Measurements from ENCODE around the gene GAGE12E.
"Not testable (repeated sequence)": the region's sequence is repeated elsewhere in the genome, so short reads cannot be mapped to it uniquely, and the experiment has no call there.

Gene GAGE12E

GRCh38 chrX:49589196-49589595, 38.1 kb downstream of the GAGE12E start, which contains the start of gene GAGE2A:
Gene GAGE2A (plus strand): TSS chrX:49589496. CDS start chrX:49590651, 1,155 bp downstream.
- not testable (repeated sequence) for H3K9ac ChIP-seq (ENCODE audit: low read length); H4K20me1 ChIP-seq (ENCODE audit: insufficient read depth, low read length); H3K4me2 ChIP-seq (ENCODE audit: low read depth, low read length)

GRCh38 chrX:49589769-49590478, 38.8 kb downstream of the GAGE12E start:
- H3K9me3 ChIP-seq (replicated peaks; ENCODE audit: insufficient read depth, low read length); H3F3A ChIP-seq (ENCODE audit: insufficient read depth, low read length); DNase-seq; H2AFZ ChIP-seq (ENCODE audit: low read length); H3K36me3 ChIP-seq (replicated peaks; ENCODE audit: insufficient read depth, low read length); H3K4me3 ChIP-seq (ENCODE audit: low read length); H3K4me1 ChIP-seq (ENCODE audit: low read length); H3K4me2 ChIP-seq (ENCODE audit: low read depth, low read length); H3K9ac ChIP-seq (ENCODE audit: low read length); H3K27ac ChIP-seq (ENCODE audit: low read length); H3K27me3 ChIP-seq (replicated peaks; ENCODE audit: insufficient read depth, low read length); H3K79me2 ChIP-seq (ENCODE audit: low read length); H4K20me1 ChIP-seq (ENCODE audit: insufficient read depth, low read length); H3K9me2 ChIP-seq (replicated peaks; ENCODE audit: insufficient read depth, low read length): not testable (repeated sequence)

More at GRCh38 chrX:49589196-49589595, 38.1 kb downstream of the GAGE12E start, which contains the start of gene GAGE2A:
- H3K9me3 ChIP-seq (replicated peaks; ENCODE audit: insufficient read depth, low read length); H3K36me3 ChIP-seq (replicated peaks; ENCODE audit: insufficient read depth, low read length); H3K27me3 ChIP-seq (replicated peaks; ENCODE audit: insufficient read depth, low read length); H3K27ac ChIP-seq (ENCODE audit: low read length); H3F3A ChIP-seq (ENCODE audit: insufficient read depth, low read length); H3K4me1 ChIP-seq (ENCODE audit: low read length); H2AFZ ChIP-seq (ENCODE audit: low read length); H3K4me3 ChIP-seq (ENCODE audit: low read length); H3K79me2 ChIP-seq (ENCODE audit: low read length); H3K9me2 ChIP-seq (replicated peaks; ENCODE audit: insufficient read depth, low read length); DNase-seq: not testable (repeated sequence)

GRCh38 chrX:49590488-49590887, 39.4 kb downstream of the GAGE12E start:
- not testable (repeated sequence) for H3K36me3 ChIP-seq (replicated peaks; ENCODE audit: insufficient read depth, low read length); H3K4me1 ChIP-seq (ENCODE audit: low read length); H3K9me2 ChIP-seq (replicated peaks; ENCODE audit: insufficient read depth, low read length); H3K79me2 ChIP-seq (ENCODE audit: low read length); H3F3A ChIP-seq (ENCODE audit: insufficient read depth, low read length); H3K27me3 ChIP-seq (replicated peaks; ENCODE audit: insufficient read depth, low read length); H3K9ac ChIP-seq (ENCODE audit: low read length); H3K4me3 ChIP-seq (ENCODE audit: low read length); H3K9me3 ChIP-seq (replicated peaks; ENCODE audit: insufficient read depth, low read length); H2AFZ ChIP-seq (ENCODE audit: low read length); H3K27ac ChIP-seq (ENCODE audit: low read length); H3K4me2 ChIP-seq (ENCODE audit: low read depth, low read length); H4K20me1 ChIP-seq (ENCODE audit: insufficient read depth, low read length); DNase-seq

- H3K4me3 ChIP-seq (ENCODE audit: low read length); H3K9me2 ChIP-seq (replicated peaks; ENCODE audit: insufficient read depth, low read length); H4K20me1 ChIP-seq (ENCODE audit: insufficient read depth, low read length); H2AFZ ChIP-seq (ENCODE audit: low read length); H3K9me3 ChIP-seq (replicated peaks; ENCODE audit: insufficient read depth, low read length); H3K27ac ChIP-seq (ENCODE audit: low read length); H3K36me3 ChIP-seq (replicated peaks; ENCODE audit: insufficient read depth, low read length); H3K9ac ChIP-seq (ENCODE audit: low read length); H3K4me1 ChIP-seq (ENCODE audit: low read length); DNase-seq; H3F3A ChIP-seq (ENCODE audit: insufficient read depth, low read length); H3K4me2 ChIP-seq (ENCODE audit: low read depth, low read length); H3K27me3 ChIP-seq (replicated peaks; ENCODE audit: insufficient read depth, low read length); H3K79me2 ChIP-seq (ENCODE audit: low read length): not testable (repeated sequence)
These were observed 47.6 kb downstream of the GAGE12E start, which contains the start of gene GAGE1 for GRCh38 chrX:49598720-49599119. Gene GAGE1 (plus strand): TSS chrX:49599020. CDS start chrX:49600175, 1,155 bp downstream.

Data from MM.1S (cell line).